Measurements from ENCODE around the gene TENT4B. TPM values are rescaled to one million over a fixed set of nuclear protein-coding genes. Genes with fewer than 3 reads are reported as not detected.

The TENT4B gene
- total RNA-seq, 2 experiments from 2014 or later, result 5.8 to 8.8 TPM

DNA sequence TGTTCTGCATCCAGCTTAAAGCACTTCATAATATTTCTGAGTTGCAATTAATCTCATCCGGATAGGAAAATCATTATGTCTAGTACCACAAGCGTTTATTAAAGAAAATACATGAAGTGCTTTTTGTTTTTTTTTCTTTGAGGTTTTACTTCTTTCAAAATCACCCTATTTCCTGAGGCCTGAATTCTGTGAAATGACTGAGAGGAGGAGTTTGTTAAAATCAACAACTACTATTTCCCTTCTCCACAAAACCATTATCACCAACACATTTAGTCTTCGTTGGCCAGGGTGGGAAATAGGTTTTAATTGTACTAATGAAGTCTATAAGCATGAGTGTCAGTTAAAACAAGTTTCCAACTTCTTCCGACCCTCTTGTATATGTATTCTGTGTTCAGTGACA is 62.6 kb downstream of the TENT4B start:
- DNase-seq (ENCODE audit: low spot score), result no peak

GRCh38 chr16:50216231-50216630 is 63.1 kb downstream of the TENT4B start:
- no peak overlapping the region for H3K27ac ChIP-seq (ENCODE audit: low read depth, low read length, poor library complexity, severe bottlenecking)
- no peak overlapping the region for H3K4me2 ChIP-seq (ENCODE audit: low read length)
- DNase-seq (ENCODE audit: low spot score), result no peak
- H3K4me3 ChIP-seq (ENCODE audit: low read depth, low read length, poor library complexity, severe bottlenecking), result no peak overlapping the region
- no peak for TF ChIP-seq CTCF (conservative IDR thresholded peaks at IDR 0.05; ENCODE audit: low read length)
- no peak for TF ChIP-seq EZH2phosphoT487 (IDR thresholded peaks at IDR 0.05; ENCODE audit: borderline replicate concordance, low read depth, low read length)
- CTCF ChIA-PET (ENCODE audit: unreplicated experiment), result no interaction called here
- no peaks in the 10 kb centered on the region for H3K79me2 ChIP-seq (ENCODE audit: insufficient read depth, low read depth, low read length)
- H3K9me2 ChIP-seq (ENCODE audit: insufficient read depth, low read length), result no peaks in the 10 kb centered on the region
- H3K36me3 ChIP-seq (ENCODE audit: insufficient read depth, low read length), result peaks cover 38% of the 10 kb centered on the region
- no peaks in the 10 kb centered on the region for H3K4me1 ChIP-seq (ENCODE audit: insufficient read depth, low read length, poor library complexity, severe bottlenecking)
- POLR2A ChIA-PET, result no interaction called here
- BruUV-seq (replicated peaks), result no TSS peak
- no peak overlapping the region for H2AFZ ChIP-seq (ENCODE audit: low read length)
- no peaks in the 10 kb centered on the region for H3K9me3 ChIP-seq (ENCODE audit: low read length)
- H4K20me1 ChIP-seq (ENCODE audit: insufficient read depth, low read length), result no peaks in the 10 kb centered on the region
- intact Hi-C loops (cut with micrococcal nuclease; ENCODE audit: unreplicated experiment), result loop anchor here (10.0 kb wide), 2 partner anchors 299 to 589 kb away; no protein-coding TSS in a partner anchor

More for the DNA sequence above, 62.6 kb downstream of the TENT4B start:
- no peak overlapping the region for H2AFZ ChIP-seq (ENCODE audit: low read length)
- no peak overlapping the region for H3K4me2 ChIP-seq (ENCODE audit: low read length)
- H3K9me3 ChIP-seq (ENCODE audit: low read length), result no peaks in the 10 kb centered on the region
- no peaks in the 10 kb centered on the region for H3K79me2 ChIP-seq (ENCODE audit: insufficient read depth, low read depth, low read length)
- no peak overlapping the region for H3K4me3 ChIP-seq (ENCODE audit: low read depth, low read length, poor library complexity, severe bottlenecking)
- no peak for TF ChIP-seq EZH2phosphoT487 (IDR thresholded peaks at IDR 0.05; ENCODE audit: borderline replicate concordance, low read depth, low read length)
- no peak for TF ChIP-seq CTCF (conservative IDR thresholded peaks at IDR 0.05; ENCODE audit: low read length)
- no peaks in the 10 kb centered on the region for H3K9me2 ChIP-seq (ENCODE audit: insufficient read depth, low read length)
- intact Hi-C loops (cut with micrococcal nuclease; ENCODE audit: unreplicated experiment), result loop anchor here (10.0 kb wide), 2 partner anchors 299 to 589 kb away; no protein-coding TSS in a partner anchor
- ChIA-PET CTCF (ENCODE audit: unreplicated experiment) (no interaction called here), POLR2A (no interaction called here)
- H3K4me1 ChIP-seq (ENCODE audit: insufficient read depth, low read length, poor library complexity, severe bottlenecking), result no peaks in the 10 kb centered on the region
- H4K20me1 ChIP-seq (ENCODE audit: insufficient read depth, low read length), result no peaks in the 10 kb centered on the region
- H3K36me3 ChIP-seq (ENCODE audit: insufficient read depth, low read length), result peaks cover 37% of the 10 kb centered on the region
- no peak overlapping the region for H3K27ac ChIP-seq (ENCODE audit: low read depth, low read length, poor library complexity, severe bottlenecking)
- BruUV-seq (replicated peaks), result no TSS peak

GRCh38 chr16:50219402-50219975 is 66.4 kb downstream of the TENT4B start:
- ChIA-PET CTCF (ENCODE audit: unreplicated experiment) (no interaction called here), POLR2A (no interaction called here)
- H3K27ac ChIP-seq (ENCODE audit: low read depth, low read length, poor library complexity, severe bottlenecking), result no peak overlapping the region
- TF ChIP-seq EZH2phosphoT487 (IDR thresholded peaks at IDR 0.05; ENCODE audit: borderline replicate concordance, low read depth, low read length) (no peak), CTCF (conservative IDR thresholded peaks at IDR 0.05; ENCODE audit: low read length) (no peak)
- no peaks in the 10 kb centered on the region for H4K20me1 ChIP-seq (ENCODE audit: insufficient read depth, low read length)
- DNase-seq (ENCODE audit: low spot score), result no peak
- H2AFZ ChIP-seq (ENCODE audit: low read length), result no peak overlapping the region
- H3K4me1 ChIP-seq (ENCODE audit: insufficient read depth, low read length, poor library complexity, severe bottlenecking), result no peaks in the 10 kb centered on the region
- intact Hi-C loops (cut with micrococcal nuclease; ENCODE audit: unreplicated experiment), result loop anchor here (10.0 kb wide), 2 partner anchors 295 to 585 kb away; no protein-coding TSS in a partner anchor
- BruUV-seq (replicated peaks), result no TSS peak
- H3K9me3 ChIP-seq (ENCODE audit: low read length), result no peaks in the 10 kb centered on the region
- H3K36me3 ChIP-seq (ENCODE audit: insufficient read depth, low read length), result peaks cover 31% of the 10 kb centered on the region
- no peaks in the 10 kb centered on the region for H3K9me2 ChIP-seq (ENCODE audit: insufficient read depth, low read length)
- H3K4me3 ChIP-seq (ENCODE audit: low read depth, low read length, poor library complexity, severe bottlenecking), result no peak overlapping the region
- no peaks in the 10 kb centered on the region for H3K79me2 ChIP-seq (ENCODE audit: insufficient read depth, low read depth, low read length)
- H3K4me2 ChIP-seq (ENCODE audit: low read length), result no peak overlapping the region
